HEK293 (cell line): Measurements from ENCODE around the gene CBFA2T2.

Source experiments
- CTCF ChIP-seq: fragments of 450-650 bp; formaldehyde crosslinking; IDR thresholded peaks from 2 replicates; pipeline ENCODE4 v1.5.1; 2016; ENCODE audit warnings: missing biosample characterization, missing genetic modification characterization
- YY1 ChIP-seq: fragments of 450-650 bp; formaldehyde crosslinking; IDR thresholded peaks from 2 replicates; pipeline ENCODE4 v1.5.1; 2018; ENCODE audit warnings: missing biosample characterization, missing genetic modification characterization
- ZNF2 ChIP-seq: fragments of 450-650 bp; formaldehyde crosslinking; IDR thresholded peaks from 2 replicates; pipeline ENCODE4 v1.5.1; 2016; ENCODE audit warnings: missing biosample characterization, missing genetic modification characterization

GRCh38 chr20:33685328-33686099, 195.6 kb downstream of the CBFA2T2 start:
- no peak for TF ChIP-seq YY1 (tag by site-specific recombination)
- TF ChIP-seq CTCF (tag by site-specific recombination), result 0 out of 2 replicates have a peak, but pooled peaks have one; percentile 8
- TF ChIP-seq ZNF2 (tag by site-specific recombination), result no peak
